Prostate gland (tissue), 2 donors: ENCODE measurements around the gene SLC39A12. TPM values are rescaled to one million over a fixed set of nuclear protein-coding genes. Genes with fewer than 3 reads are reported as not detected.

Experiments
- DNase-seq: peaks from one replicate; pipeline ENCODE4 v3.0.0-alpha.2; 2019; ENCODE audit warnings: low spot score
- H3K27ac ChIP-seq, 2 donors: fragments of 200-600 bp; sonication (generic); 2 replicates each; pipeline ENCODE4 v1.5.1; 2017 to 2019
- H3K27me3 ChIP-seq: fragments of 200-600 bp; sonication (generic); replicated peaks from 2 replicates; pipeline ENCODE4 v1.5.1; 2019; ENCODE audit not compliant: insufficient read depth
- H3K36me3 ChIP-seq, 2 donors: fragments of 200-600 bp; sonication (generic); 1 replicate in 1 of 2; 2 replicates in 1 of 2; pipeline versions ENCODE4 v1.5.1 to v1.8.1; 2017 to 2019
- H3K4me1 ChIP-seq: fragments of 200-600 bp; sonication (generic); replicated peaks from 2 replicates; pipeline ENCODE4 v1.5.1; 2019
- H3K4me3 ChIP-seq, 2 donors: fragments of 200-600 bp; sonication (generic); 2 replicates each; pipeline ENCODE4 v1.5.1; 2017 to 2019
- H3K9me3 ChIP-seq: fragments of 200-600 bp; sonication (generic); 2 replicates; pipeline ENCODE4 v1.5.1; 2017
- CTCF ChIP-seq, 4 experiments: fragments of 200-600 bp in 2 of 4; fragments of 450-650 bp in 2 of 4; sonication (generic) in 2 of 4; IDR thresholded peaks; 1 replicate in 3 of 4; 2 replicates in 1 of 4; pipeline ENCODE4 v1.5.1; 2016 to 2019; ENCODE audit warnings: antibody characterized with exemption in 4 of 4, mild to moderate bottlenecking in 2 of 4, moderate library complexity in 2 of 4
- POLR2A ChIP-seq: fragments of 450-650 bp; IDR thresholded peaks from one replicate; pipeline ENCODE4 v1.6.1; 2016; ENCODE audit warnings: antibody characterized with exemption, mild to moderate bottlenecking
- POLR2AphosphoS5 ChIP-seq: sonication (generic); formaldehyde crosslinking; IDR thresholded peaks from one replicate; pipeline ENCODE4 v1.6.1; 2017; ENCODE audit warnings: antibody characterized with exemption
- WGBS: methylation state at CpG from one replicate; pipeline ENCODE4 v1.1.5; 2018; 5-methylcytosine and 5-hydroxymethylcytosine counted together
- intact Hi-C: fragments of 100-400 bp; cut with DNase I; formaldehyde crosslinking; loops from one replicate; pipeline ENCODE4 v1.14.2; 2022
- total RNA-seq, 2 donors: library from RNA; depleted of rRNA; stranded (reverse); fragments of >200 nt; gene quantifications; one replicate each; pipeline ENCODE4 v1.1.0, GENCODE V29; 2016

Gene SLC39A12
- total RNA-seq, 2 donors from 2014 or later: not detected

- no peaks in the 10 kb centered on the region for H3K27me3 ChIP-seq
- no peaks in the 10 kb centered on the region for H3K4me1 ChIP-seq
- no peaks in the 10 kb centered on the region for H3K9me3 ChIP-seq
- DNase-seq: no peak
- H3K27ac ChIP-seq: no peak overlapping the region
- TF ChIP-seq CTCF (IDR thresholded peaks at IDR 0.05) (no peak), POLR2A (no peak), POLR2AphosphoS5 (no peak)
- intact Hi-C loops: no loop called here
- H3K36me3 ChIP-seq: no peaks in the 10 kb centered on the region
- no peak overlapping the region for H3K4me3 ChIP-seq
- 90% methylated on average over 4 of the region's 4 CpGs for WGBS
Measured at GRCh38 chr10:18066947-18067346, 115.2 kb downstream of the SLC39A12 start.

GRCh38 chr10:18068401-18068800 is 116.7 kb downstream of the SLC39A12 start:
- no peaks in the 10 kb centered on the region for H3K9me3 ChIP-seq
- WGBS: 75% methylated on average over 4 of the region's 4 CpGs
- TF ChIP-seq POLR2A: no peak
- no peak for TF ChIP-seq POLR2AphosphoS5
- TF ChIP-seq CTCF (IDR thresholded peaks at IDR 0.05): no peak
- no peak for DNase-seq
- intact Hi-C loops: no loop called here
- no peaks in the 10 kb centered on the region for H3K27me3 ChIP-seq
- no peaks in the 10 kb centered on the region for H3K4me1 ChIP-seq
- H3K27ac ChIP-seq: no peak overlapping the region
- H3K4me3 ChIP-seq: no peak overlapping the region
- H3K36me3 ChIP-seq: no peaks in the 10 kb centered on the region

GRCh38 chr10:18071591-18071990 is 119.9 kb downstream of the SLC39A12 start:
- intact Hi-C loops: no loop called here
- Histone ChIP-seq H3K4me3 (no peak overlapping the region), H3K4me1 (no peaks in the 10 kb centered on the region), H3K27ac (no peak overlapping the region), H3K27me3 (no peaks in the 10 kb centered on the region), H3K9me3 (no peaks in the 10 kb centered on the region), H3K36me3 (no peaks in the 10 kb centered on the region)
- 68% methylated on average over 2 of the region's 2 CpGs for whole genome bisulfite sequencing
- TF ChIP-seq CTCF (IDR thresholded peaks at IDR 0.05) (no peak), POLR2A (no peak), POLR2AphosphoS5 (no peak)
- no peak for DNase-seq

GRCh38 chr10:18073314-18073713 is 121.6 kb downstream of the SLC39A12 start:
- no peaks in the 10 kb centered on the region for H3K36me3 ChIP-seq

More at GRCh38 chr10:18073314-18073713, 121.6 kb downstream of the SLC39A12 start:
- WGBS: 92% methylated on average over 3 of the region's 3 CpGs
- Histone ChIP-seq H3K4me1 (no peaks in the 10 kb centered on the region), H3K27me3 (no peaks in the 10 kb centered on the region), H3K27ac (no peak overlapping the region), H3K4me3 (no peak overlapping the region), H3K9me3 (no peaks in the 10 kb centered on the region)
- intact Hi-C loops: no loop called here
- DNase-seq: no peak
- TF ChIP-seq CTCF (IDR thresholded peaks at IDR 0.05) (no peak), POLR2AphosphoS5 (no peak), POLR2A (no peak)
